SK-N-SH (cell line): ENCODE data around the gene ATG9A. TPM values are rescaled to one million over a fixed set of nuclear protein-coding genes. Genes with fewer than 3 reads are reported as not detected.
A peak's percentile ranks its signal among the peaks of the same experiment; 100 is the strongest.

Source experiments
- CTCF ChIA-PET: fragments of 300-600, 350-600 bp; formaldehyde crosslinking; extraction: SDS; loops from one replicate; lab custom pipeline; 2021; lab: Yijun Ruan, JAX
- POLR2A ChIA-PET: fragments of 350-600 bp; sonication (Branson Sonifier 250); formaldehyde crosslinking; extraction: SDS; loops from one replicate; lab custom pipeline; 2020; ENCODE audit warnings: antibody characterized with exemption, inconsistent platforms; lab: Yijun Ruan, JAX
- DNase-seq: peaks from one replicate; pipeline ENCODE4 v3.0.0; 2012
- H2AFZ ChIP-seq: fragments of 200-600 bp; sonication (generic); 2 replicates; pipeline ENCODE4 v1.8.1; 2016; ENCODE audit warnings: antibody characterized with exemption, mild to moderate bottlenecking, low read depth
- H3F3A ChIP-seq: fragments of 200-600 bp; sonication (generic); replicated peaks from 2 replicates; pipeline ENCODE3; 2016; ENCODE audit warnings: antibody characterized with exemption, mild to moderate bottlenecking; ENCODE audit not compliant: insufficient read depth
- H3K27ac ChIP-seq, 2 experiments: fragments of 200-500 bp in 1 of 2; fragments of 200-600 bp in 1 of 2; sonication (Bioruptor generic) in 1 of 2; sonication (generic), shearing (Covaris generic) in 1 of 2; 2 replicates each; pipeline versions ENCODE4 v1.5.1 to v1.6.1; 2014 to 2016; ENCODE audit warnings: low read depth in 2 of 2, inconsistent platforms in 1 of 2, low read length in 1 of 2, mild to moderate bottlenecking in 1 of 2, mixed read lengths in 1 of 2
- H3K27me3 ChIP-seq: fragments of 200-600 bp; sonication (generic), shearing (Covaris generic); 2 replicates; pipeline ENCODE4 v1.6.1; 2016; ENCODE audit warnings: mixed run types; ENCODE audit not compliant: insufficient read depth
- H3K36me3 ChIP-seq, 2 experiments: fragments of 200-500 bp in 1 of 2; fragments of 200-600 bp in 1 of 2; sonication (Bioruptor generic) in 1 of 2; sonication (generic) in 1 of 2; replicated peaks in 1 of 2; 2 replicates each; pipeline versions ENCODE3 to v1.5.1; 2014 to 2016; ENCODE audit warnings: low read length in 1 of 2, mild to moderate bottlenecking in 1 of 2; ENCODE audit not compliant: insufficient read depth in 2 of 2, control insufficient read depth in 1 of 2
- H3K4me1 ChIP-seq, 2 experiments: fragments of 200-500 bp in 1 of 2; fragments of 200-600 bp in 1 of 2; sonication (Bioruptor generic) in 1 of 2; sonication (generic), shearing (Covaris generic) in 1 of 2; 2 replicates each; pipeline versions ENCODE4 v1.5.1 to v1.6.1; 2014 to 2016; ENCODE audit warnings: low read depth in 1 of 2, low read length in 1 of 2, mixed run types in 1 of 2; ENCODE audit not compliant: insufficient read depth in 2 of 2, control insufficient read depth in 1 of 2
- H3K4me2 ChIP-seq: fragments of 200-600 bp; sonication (generic), shearing (Covaris generic); 2 replicates; pipeline ENCODE4 v1.6.1; 2017; ENCODE audit warnings: mixed run types
- H3K4me3 ChIP-seq, 2 experiments: fragments of 200-500 bp in 1 of 2; fragments of 200-600 bp in 1 of 2; sonication (Bioruptor generic) in 1 of 2; sonication (generic), shearing (Covaris generic) in 1 of 2; 2 replicates each; pipeline versions ENCODE4 v1.5.1 to v1.8.1; 2014 to 2016; ENCODE audit warnings: low read depth in 2 of 2, inconsistent platforms in 1 of 2, low read length in 1 of 2, mild to moderate bottlenecking in 1 of 2, mixed read lengths in 1 of 2, moderate library complexity in 1 of 2
- H3K79me2 ChIP-seq: fragments of 200-600 bp; sonication (generic); 2 replicates; pipeline ENCODE4 v1.8.1; 2017; ENCODE audit warnings: mild to moderate bottlenecking; ENCODE audit not compliant: insufficient read depth
- H3K9ac ChIP-seq: fragments of 200-600 bp; sonication (generic); 2 replicates; pipeline ENCODE4 v1.6.1; 2017; ENCODE audit warnings: mixed run types
- H3K9me2 ChIP-seq: fragments of 200-600 bp; sonication (generic); 2 replicates; pipeline ENCODE4 v1.6.1; 2017; ENCODE audit warnings: mixed run types
- H3K9me3 ChIP-seq: fragments of 200-600 bp; sonication (generic); 2 replicates; pipeline ENCODE4 v1.6.1; 2017; ENCODE audit warnings: mixed run types, mild to moderate bottlenecking, moderate library complexity
- H4K20me1 ChIP-seq: fragments of 200-600 bp; sonication (generic); 2 replicates; pipeline ENCODE4 v1.6.1; 2017; ENCODE audit warnings: mild to moderate bottlenecking, mixed run types; ENCODE audit not compliant: insufficient read depth
- CHD2 ChIP-seq: fragments of 150-350 bp; IDR thresholded peaks from 2 replicates; pipeline ENCODE4 v1.6.1; 2018; ENCODE audit warnings: low read length; ENCODE audit not compliant: partially characterized antibody
- EZH2phosphoT487 ChIP-seq: fragments of 200-600 bp; sonication (generic); IDR thresholded peaks from 2 replicates; pipeline ENCODE4 v1.6.1; 2017; ENCODE audit warnings: low read depth, mixed run types, mild to moderate bottlenecking, antibody characterized with exemption, moderate library complexity, borderline replicate concordance
- FOXJ3 ChIP-seq: sonication (generic); formaldehyde crosslinking; IDR thresholded peaks from 2 replicates; pipeline ENCODE4 v1.5.1; 2020; ENCODE audit warnings: mild to moderate bottlenecking, missing genetic modification reagents
- FOXM1 ChIP-seq: IDR thresholded peaks from 2 replicates; pipeline ENCODE4 v1.4.0; 2012; ENCODE audit warnings: low read depth, mild to moderate bottlenecking
- GABPA ChIP-seq: IDR thresholded peaks from 2 replicates; pipeline ENCODE4 v1.4.0; 2012; ENCODE audit warnings: low read depth, mild to moderate bottlenecking
- IRF3 ChIP-seq: fragments of 150-350 bp; IDR thresholded peaks from 2 replicates; pipeline ENCODE4 v1.6.1; 2016; ENCODE audit warnings: mild to moderate bottlenecking, low read depth, low read length
- JUND ChIP-seq: IDR thresholded peaks from 2 replicates; pipeline ENCODE4 v1.4.0; 2012
- MAX ChIP-seq: IDR thresholded peaks from 2 replicates; pipeline ENCODE4 v1.4.0; 2012; ENCODE audit warnings: low read depth
- MEF2A ChIP-seq: IDR thresholded peaks from 2 replicates; pipeline ENCODE4 v1.4.0; 2012; ENCODE audit warnings: low read depth, borderline replicate concordance
- MXI1 ChIP-seq: IDR thresholded peaks from 2 replicates; pipeline ENCODE4 v1.6.1; 2012; ENCODE audit warnings: mild to moderate bottlenecking, low read depth, low read length, improper control_type of control experiment
- NRF1 ChIP-seq: IDR thresholded peaks from 2 replicates; pipeline ENCODE4 v1.6.1; 2012; ENCODE audit warnings: low read depth, mild to moderate bottlenecking, low read length
- PBX3 ChIP-seq: IDR thresholded peaks from 2 replicates; pipeline ENCODE4; 2012
- POLR2AphosphoS5 ChIP-seq: IDR thresholded peaks from 2 replicates; pipeline ENCODE4 v1.6.1; 2012; ENCODE audit warnings: low read depth, low read length
- RAD21 ChIP-seq: IDR thresholded peaks from 2 replicates; pipeline ENCODE4 v1.6.1; 2012; ENCODE audit warnings: mild to moderate bottlenecking, low read length
- RCOR1 ChIP-seq: fragments of 150-350 bp; IDR thresholded peaks from 2 replicates; pipeline ENCODE4 v1.6.1; 2017; ENCODE audit warnings: antibody characterized with exemption, low read length
- RFX5 ChIP-seq: IDR thresholded peaks from 2 replicates; pipeline ENCODE4 v1.6.1; 2012; ENCODE audit warnings: mild to moderate bottlenecking, improper control_type of control experiment, low read length
- RXRA ChIP-seq: IDR thresholded peaks from 2 replicates; pipeline ENCODE4 v1.4.0; 2012; ENCODE audit warnings: low read depth, mild to moderate bottlenecking, borderline replicate concordance
- SMC3 ChIP-seq: IDR thresholded peaks from 2 replicates; pipeline ENCODE4 v1.6.1; 2012; ENCODE audit warnings: low read depth, low read length, improper control_type of control experiment
- TAF1 ChIP-seq: IDR thresholded peaks from 2 replicates; pipeline ENCODE4 v1.6.1; 2012; ENCODE audit warnings: low read depth, mild to moderate bottlenecking, low read length, moderate library complexity, borderline replicate concordance
- TCF12 ChIP-seq: IDR thresholded peaks from 2 replicates; pipeline ENCODE4 v1.4.0; 2012
- TEAD4 ChIP-seq: IDR thresholded peaks from 2 replicates; pipeline ENCODE4 v1.4.0; 2012; ENCODE audit warnings: mild to moderate bottlenecking, borderline replicate concordance; ENCODE audit not compliant: insufficient read depth
- USF1 ChIP-seq: IDR thresholded peaks from 2 replicates; pipeline ENCODE4 v1.4.0; 2012; ENCODE audit warnings: low read depth, borderline replicate concordance
- USF2 ChIP-seq: fragments of 150-350 bp; IDR thresholded peaks from 2 replicates; pipeline ENCODE4 v1.6.1; 2017; ENCODE audit warnings: antibody characterized with exemption, low read length, low read depth, borderline replicate concordance
- ZBTB33 ChIP-seq: IDR thresholded peaks from 2 replicates; pipeline ENCODE4 v1.4.0; 2012; ENCODE audit warnings: low read depth, borderline replicate concordance
- WGBS: methylation state at CpG from one replicate; pipeline ENCODE4 v1.1.6; 2017; ENCODE audit warnings: low lambda C conversion rate; 5-methylcytosine and 5-hydroxymethylcytosine counted together
- polyA plus RNA-seq, 3 experiments: library from polyadenylated mRNA; depleted of rRNA; stranded (reverse); fragments of >200 nt; gene quantifications; 2 replicates each; pipeline ENCODE4 v1.2.3, GENCODE V29; 2012

The ATG9A gene
- 29.6 and 33.2 TPM in 2 replicates for polyA plus RNA-seq (2012; rRNA removed)
- polyA plus RNA-seq (2012; cell fraction: cytosol; rRNA removed): 15.6 and 23.0 TPM in 2 replicates
- 40.4 and 42.6 TPM in 2 replicates for polyA plus RNA-seq (2012; cell fraction: nucleus; rRNA removed)

- peak within 1 kb of the TSS; percentile 82 to 87 for H3K4me3 ChIP-seq
- CTCF ChIA-PET: interaction anchor here (0.8 to 5.1 kb wide), 10 partner anchors 10 to 200 kb away, joined by 3 to 40 read pairs (median 4); partner anchors contain the start of gene ABCB6
- no peaks in the 10 kb centered on the region for H4K20me1 ChIP-seq
- POLR2A ChIA-PET: interaction anchor here (0.6 to 2.7 kb wide), 6 partner anchors 11 to 268 kb away, joined by 3 to 23 read pairs (median 7); partner anchors contain the start of genes ABCB6, CNPPD1, GLB1L and STK16
- H3K9me3 ChIP-seq: no peaks in the 10 kb centered on the region
- H3K4me1 ChIP-seq: peaks cover 3 to 16% of the 10 kb centered on the region in 2 experiments; a peak in 1 of 4 replicates
- H3K36me3 ChIP-seq: peaks cover 9 to 39% of the 10 kb centered on the region in 2 experiments
- H3K4me2 ChIP-seq: peak within 1 kb of the TSS; percentile 98
- peak within 1 kb of the TSS; percentile 74 to 77 for H3K27ac ChIP-seq
- H3K9me2 ChIP-seq: no peaks in the 10 kb centered on the region
- under 1% methylated on average over 36 of the region's 80 CpGs for WGBS
- H3K27me3 ChIP-seq: no peaks in the 10 kb centered on the region
- peaks cover 11% of the 10 kb centered on the region for H3F3A ChIP-seq
- peaks cover 27% of the 10 kb centered on the region for H3K79me2 ChIP-seq
- peak; percentile 98 for DNase-seq
- peak within 1 kb of the TSS; percentile 78 for H3K9ac ChIP-seq
- peak within 1 kb of the TSS; percentile 80 for H2AFZ ChIP-seq
- TF ChIP-seq SMC3: no peak
- TF ChIP-seq TAF1: peak; percentile 68
- TF ChIP-seq RXRA: no peak
- no peak for TF ChIP-seq TEAD4
- no peak; the same call in 1 of the 2 replicates for TF ChIP-seq FOXJ3 (CRISPR knock-in tag)
- TF ChIP-seq NRF1: peak; percentile 49
- TF ChIP-seq FOXM1: no peak
- TF ChIP-seq RAD21: no peak
- no peak for TF ChIP-seq JUND
- peak; percentile 65; the same call in 1 of the 2 replicates for TF ChIP-seq ZBTB33
- no peak for TF ChIP-seq TCF12
- peak; percentile 57 for TF ChIP-seq MAX
- no peak for TF ChIP-seq MEF2A
- no peak for TF ChIP-seq USF2
- TF ChIP-seq GABPA: 0 out of 2 replicates have a peak, but pooled peaks have one; percentile 31
- peak; percentile 90 for TF ChIP-seq RFX5
- peak; percentile 92 for TF ChIP-seq CHD2
- no peak for TF ChIP-seq USF1
- peak; percentile 86 for TF ChIP-seq MXI1
- TF ChIP-seq RCOR1: no peak; the same call in 1 of the 2 replicates
- peak; percentile 82 for TF ChIP-seq POLR2AphosphoS5
- no peak for TF ChIP-seq EZH2phosphoT487
- TF ChIP-seq PBX3: peak; percentile 100
- peak; percentile 83 for TF ChIP-seq IRF3
These were observed at the start of gene ATG9A, which contains the start of gene ANKZF1 for GRCh38 chr2:219229305-219230058. ATG9A (minus strand) TSS chr2:219229636; CDS start chr2:219228024, 1,612 bp downstream. ANKZF1 (plus strand) TSS chr2:219229806; CDS start chr2:219230258, 452 bp downstream.
